ENCODE results near the gene PTCD2. TPM values are rescaled to one million over a fixed set of nuclear protein-coding genes. Genes with fewer than 3 reads are reported as not detected.

PTCD2 gene
- total RNA-seq, 4 donors from 2014 or later = 0.59 to 14.0 (median 5.5) TPM

GRCh38 chr5:72368271-72368670 is 48.1 kb downstream of the PTCD2 start:
- TF ChIP-seq CTCF (IDR thresholded peaks at IDR 0.05) (no peak), POLR2A (IDR thresholded peaks at IDR 0.05) (no peak)
- H3K27ac ChIP-seq = no peak overlapping the region
- intact Hi-C loops (cut with DNase I; ENCODE audit: low total_unique reads) = loop anchor here (10.0 kb wide), 1 partner anchor 157 kb away; no protein-coding TSS in a partner anchor

GRCh38 chr5:72369301-72369700 is 49.1 kb downstream of the PTCD2 start:
- no peak for TF ChIP-seq POLR2A (IDR thresholded peaks at IDR 0.05)
- TF ChIP-seq CTCF (IDR thresholded peaks at IDR 0.05) = no peak
- intact Hi-C loops (cut with DNase I; ENCODE audit: low total_unique reads) = loop anchor here (10.0 kb wide), 1 partner anchor 156 kb away; no protein-coding TSS in a partner anchor
- Histone ChIP-seq H3K9me3 (no peaks in the 10 kb centered on the region), H3K27ac (peak overlapping the region in 1 of 2 donors; percentile 19), H3K4me1 (peaks cover 0 to 6% of the 10 kb centered on the region in 2 donors), H3K4me3 (no peak overlapping the region), H3K36me3 (no peaks in the 10 kb centered on the region), H3K27me3 (no peaks in the 10 kb centered on the region)
- DNase-seq = no peak

More at GRCh38 chr5:72368271-72368670, 48.1 kb downstream of the PTCD2 start:
- no peaks in the 10 kb centered on the region for H3K27me3 ChIP-seq
- DNase-seq = no peak
- no peaks in the 10 kb centered on the region for H3K36me3 ChIP-seq
- no peaks in the 10 kb centered on the region for H3K9me3 ChIP-seq
- peaks cover 0 to 6% of the 10 kb centered on the region in 2 donors for H3K4me1 ChIP-seq
- no peak overlapping the region for H3K4me3 ChIP-seq

- Histone ChIP-seq H3K27ac (peak overlapping the region in 1 of 2 donors; percentile 19), H3K36me3 (no peaks in the 10 kb centered on the region), H3K27me3 (no peaks in the 10 kb centered on the region), H3K4me3 (no peak overlapping the region), H3K4me1 (peaks cover 0 to 6% of the 10 kb centered on the region in 2 donors), H3K9me3 (no peaks in the 10 kb centered on the region)
- no peak for TF ChIP-seq CTCF (IDR thresholded peaks at IDR 0.05)
- TF ChIP-seq POLR2A (IDR thresholded peaks at IDR 0.05) = no peak
- intact Hi-C loops (cut with DNase I; ENCODE audit: low total_unique reads) = loop anchor here (10.0 kb wide), 1 partner anchor 155 kb away; no protein-coding TSS in a partner anchor
- DNase-seq = no peak
Observed at GRCh38 chr5:72369711-72370110, 49.5 kb downstream of the PTCD2 start.

- no peak overlapping the region for H3K4me3 ChIP-seq
- no peak for DNase-seq
Observed at GRCh38 chr5:72372331-72372730, 52.2 kb downstream of the PTCD2 start.

GRCh38 chr5:72372923-72373322 is 52.8 kb downstream of the PTCD2 start:
- no peak overlapping the region for H3K4me3 ChIP-seq
- intact Hi-C loops (cut with DNase I; ENCODE audit: low total_unique reads) = no loop called here
- H3K27ac ChIP-seq = no peak overlapping the region
- DNase-seq = no peak
- H3K9me3 ChIP-seq = no peaks in the 10 kb centered on the region
- no peaks in the 10 kb centered on the region for H3K4me1 ChIP-seq
- no peaks in the 10 kb centered on the region for H3K27me3 ChIP-seq
- TF ChIP-seq POLR2A (IDR thresholded peaks at IDR 0.05) = no peak
- TF ChIP-seq CTCF (IDR thresholded peaks at IDR 0.05) = no peak
- no peaks in the 10 kb centered on the region for H3K36me3 ChIP-seq

More at GRCh38 chr5:72372331-72372730, 52.2 kb downstream of the PTCD2 start:
- intact Hi-C loops (cut with DNase I; ENCODE audit: low total_unique reads) = no loop called here
- TF ChIP-seq CTCF (IDR thresholded peaks at IDR 0.05) = no peak
- TF ChIP-seq POLR2A (IDR thresholded peaks at IDR 0.05) = no peak
- Histone ChIP-seq H3K27me3 (no peaks in the 10 kb centered on the region), H3K36me3 (no peaks in the 10 kb centered on the region), H3K27ac (no peak overlapping the region), H3K4me1 (no peaks in the 10 kb centered on the region), H3K9me3 (no peaks in the 10 kb centered on the region)
